Brain pericyte (primary cell): Measurements from ENCODE around the gene ANAPC7.
"Not testable (repeated sequence)": the region's sequence is repeated elsewhere in the genome, so short reads cannot be mapped to it uniquely, and the experiment has no call there.

Experiments
- DNase-seq: peaks from one replicate; pipeline ENCODE4 v3.0.0-alpha.2; 2012; ENCODE audit warnings: low read depth, low spot score

Gene ANAPC7, protein sequence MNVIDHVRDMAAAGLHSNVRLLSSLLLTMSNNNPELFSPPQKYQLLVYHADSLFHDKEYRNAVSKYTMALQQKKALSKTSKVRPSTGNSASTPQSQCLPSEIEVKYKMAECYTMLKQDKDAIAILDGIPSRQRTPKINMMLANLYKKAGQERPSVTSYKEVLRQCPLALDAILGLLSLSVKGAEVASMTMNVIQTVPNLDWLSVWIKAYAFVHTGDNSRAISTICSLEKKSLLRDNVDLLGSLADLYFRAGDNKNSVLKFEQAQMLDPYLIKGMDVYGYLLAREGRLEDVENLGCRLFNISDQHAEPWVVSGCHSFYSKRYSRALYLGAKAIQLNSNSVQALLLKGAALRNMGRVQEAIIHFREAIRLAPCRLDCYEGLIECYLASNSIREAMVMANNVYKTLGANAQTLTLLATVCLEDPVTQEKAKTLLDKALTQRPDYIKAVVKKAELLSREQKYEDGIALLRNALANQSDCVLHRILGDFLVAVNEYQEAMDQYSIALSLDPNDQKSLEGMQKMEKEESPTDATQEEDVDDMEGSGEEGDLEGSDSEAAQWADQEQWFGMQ

GRCh38 chr12:110403146-110403975, at the start of gene ANAPC7:
TSS of gene ANAPC7 (minus strand) at chr12:110403708. CDS start at chr12:110403627, 81 bp downstream.
- peak; percentile 69 for DNase-seq

- no peak for DNase-seq
These were observed 47.8 kb upstream of the ANAPC7 start for GRCh38 chr12:110451263-110451662.

DNA sequence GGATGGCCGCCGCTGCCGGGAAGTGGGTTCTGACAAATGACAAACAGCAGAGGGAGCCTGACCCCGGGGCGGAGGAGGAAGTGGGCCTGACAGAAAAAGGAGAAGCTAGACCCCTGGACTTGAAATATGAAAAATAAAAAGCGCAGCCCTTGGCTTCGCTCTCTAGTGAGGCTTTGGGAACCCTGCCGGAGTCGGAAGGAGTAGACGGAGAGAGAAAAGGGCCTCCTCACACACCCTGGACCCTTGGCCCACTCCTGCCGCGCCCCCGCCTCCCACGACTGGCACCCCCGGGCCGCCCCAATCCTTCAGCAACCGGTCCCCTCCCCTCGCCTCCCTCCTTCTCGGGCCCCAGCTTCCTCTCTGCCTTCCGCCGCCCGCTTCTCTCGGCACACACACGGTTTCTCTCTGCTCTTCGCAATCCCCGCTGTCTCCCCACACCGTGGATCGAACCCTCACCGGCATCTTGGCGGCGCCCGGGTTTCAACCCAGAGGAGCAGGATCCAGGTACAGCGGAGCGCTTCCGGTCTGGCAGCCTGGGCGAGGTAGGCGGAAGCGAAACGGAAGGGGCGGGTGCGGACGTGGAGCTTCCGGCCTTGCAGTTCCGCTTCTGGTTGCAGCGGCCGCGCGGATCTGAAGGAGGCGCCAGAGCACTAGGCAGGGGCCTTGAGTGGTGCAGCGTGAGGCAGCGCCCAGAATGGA, 46.4 kb upstream of the ANAPC7 start, which contains the start of gene ARPC3:
TSS of gene ARPC3 (minus strand) at position 539 of the 699 bp plus-strand sequence. CDS start at position 462, 77 bp downstream.
- DNase-seq = peak; percentile 79

GRCh38 chr12:110444455-110444854, 40.9 kb upstream of the ANAPC7 start:
- no peak for DNase-seq

DNA sequence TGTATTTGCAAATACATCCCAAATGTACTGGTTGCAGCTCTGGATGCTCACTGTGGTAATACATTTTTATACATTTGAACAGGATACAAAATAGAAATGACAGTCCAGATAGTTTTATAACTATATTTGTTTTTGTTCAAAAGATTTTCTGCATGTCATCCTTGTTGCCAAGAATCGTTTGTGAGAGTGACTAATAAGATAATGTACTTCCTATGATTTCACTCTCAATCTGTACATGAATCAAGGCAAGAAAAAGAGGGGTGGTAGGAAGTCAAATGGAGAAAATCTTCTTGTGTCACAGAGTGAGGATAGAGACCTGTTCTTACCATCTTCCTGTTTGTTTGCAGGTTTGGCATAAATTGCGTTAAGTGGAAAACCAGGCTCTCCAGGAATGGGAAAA, 32.7 kb upstream of the ANAPC7 start:
- no peak for DNase-seq

GRCh38 chr12:110431957-110432587, 28.6 kb upstream of the ANAPC7 start:
- DNase-seq = no peak

- DNase-seq = not testable (repeated sequence)
These were observed 26.2 kb upstream of the ANAPC7 start for GRCh38 chr12:110429676-110430075.

DNA sequence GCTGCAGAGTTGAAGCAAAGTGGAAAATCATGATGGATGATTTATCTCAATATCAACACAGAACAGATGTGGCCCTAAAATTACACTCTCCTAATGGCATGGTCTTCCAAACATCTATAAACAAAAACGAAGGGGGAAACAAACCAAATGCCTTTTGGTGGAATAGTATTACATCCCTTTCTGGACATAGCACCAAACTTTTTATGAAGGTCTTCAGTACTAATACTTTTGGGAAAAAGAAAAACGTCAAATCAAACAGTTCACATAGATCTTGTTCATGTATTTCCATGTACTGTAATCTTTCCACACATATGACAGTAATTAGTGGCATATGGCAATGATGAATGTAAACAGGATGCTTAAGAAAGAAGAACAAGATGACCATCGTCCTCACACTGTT, 22.9 kb upstream of the ANAPC7 start:
- no peak for DNase-seq

GRCh38 chr12:110424237-110424636, 20.7 kb upstream of the ANAPC7 start:
- DNase-seq = no peak

DNA sequence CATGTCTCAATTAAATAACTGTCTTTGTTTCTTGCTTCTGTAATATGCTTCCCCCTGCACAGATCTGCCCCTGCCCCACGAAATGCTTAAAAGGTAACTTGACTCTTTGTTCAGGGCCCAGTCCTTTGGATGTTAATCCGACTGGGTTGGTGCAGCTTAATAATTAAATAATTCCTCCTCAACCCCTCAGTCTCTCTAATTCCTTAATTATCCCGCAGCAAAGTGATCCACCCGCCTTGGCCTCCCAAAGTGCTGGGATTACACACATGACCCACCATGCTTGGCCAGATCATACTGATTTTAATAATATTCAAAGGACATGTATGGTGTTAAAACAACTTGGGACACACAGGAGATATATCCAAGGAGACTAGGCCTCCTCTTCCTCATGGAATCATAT, 18.2 kb upstream of the ANAPC7 start:
- no peak for DNase-seq

DNA sequence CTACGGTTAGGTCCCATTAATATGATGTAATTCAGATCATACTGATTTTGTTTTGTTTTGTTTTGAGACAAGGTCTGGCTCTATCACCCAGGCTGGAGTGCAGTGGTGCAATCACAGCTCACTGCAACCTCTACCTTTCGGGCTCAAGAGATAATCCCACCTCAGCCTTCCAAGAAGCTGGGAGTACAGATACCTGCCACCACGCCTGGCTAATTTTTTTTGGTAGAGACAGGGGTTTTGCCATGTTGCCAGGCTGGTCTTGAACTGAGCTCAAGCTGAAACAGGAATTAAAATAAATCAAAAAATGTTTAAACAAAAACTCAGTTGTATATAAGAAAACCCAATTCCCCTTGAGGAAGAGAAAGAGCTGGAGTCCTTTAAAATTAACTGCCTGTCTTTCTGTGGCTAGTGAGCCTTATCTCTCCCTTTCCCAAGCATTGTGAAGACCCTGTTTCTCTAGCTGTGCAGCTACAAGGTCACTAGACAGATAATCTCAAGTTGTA, 17.7 kb upstream of the ANAPC7 start:
- DNase-seq = no peak

GRCh38 chr12:110420644-110421043, 17.1 kb upstream of the ANAPC7 start:
- not testable (repeated sequence) for DNase-seq

- DNase-seq = not testable (repeated sequence)
These were observed 13.6 kb upstream of the ANAPC7 start for GRCh38 chr12:110417113-110417512.

DNA sequence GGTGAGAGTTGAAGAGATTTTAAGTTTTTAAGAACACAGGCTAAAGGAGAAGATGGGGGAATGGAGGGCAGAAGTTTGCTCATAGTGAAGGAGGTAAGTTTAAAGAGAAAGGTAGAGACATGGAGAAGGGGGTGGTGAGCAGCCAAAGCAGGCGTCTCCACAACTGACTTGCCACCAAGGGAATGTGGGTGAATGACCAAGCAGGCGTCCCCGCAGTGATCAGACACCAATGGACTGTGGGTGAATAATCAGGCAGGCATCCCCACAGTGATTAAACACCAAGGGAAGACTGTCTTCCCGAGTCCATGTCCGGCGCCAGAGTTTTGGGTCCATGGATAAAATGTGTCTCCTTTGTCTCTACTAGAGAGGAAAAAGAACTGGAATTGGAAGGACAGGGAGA, 6.6 kb upstream of the ANAPC7 start:
- not testable (repeated sequence) for DNase-seq

GRCh38 chr12:110405126-110405662, 1.7 kb upstream of the ANAPC7 start:
- DNase-seq = not testable (repeated sequence)

DNA sequence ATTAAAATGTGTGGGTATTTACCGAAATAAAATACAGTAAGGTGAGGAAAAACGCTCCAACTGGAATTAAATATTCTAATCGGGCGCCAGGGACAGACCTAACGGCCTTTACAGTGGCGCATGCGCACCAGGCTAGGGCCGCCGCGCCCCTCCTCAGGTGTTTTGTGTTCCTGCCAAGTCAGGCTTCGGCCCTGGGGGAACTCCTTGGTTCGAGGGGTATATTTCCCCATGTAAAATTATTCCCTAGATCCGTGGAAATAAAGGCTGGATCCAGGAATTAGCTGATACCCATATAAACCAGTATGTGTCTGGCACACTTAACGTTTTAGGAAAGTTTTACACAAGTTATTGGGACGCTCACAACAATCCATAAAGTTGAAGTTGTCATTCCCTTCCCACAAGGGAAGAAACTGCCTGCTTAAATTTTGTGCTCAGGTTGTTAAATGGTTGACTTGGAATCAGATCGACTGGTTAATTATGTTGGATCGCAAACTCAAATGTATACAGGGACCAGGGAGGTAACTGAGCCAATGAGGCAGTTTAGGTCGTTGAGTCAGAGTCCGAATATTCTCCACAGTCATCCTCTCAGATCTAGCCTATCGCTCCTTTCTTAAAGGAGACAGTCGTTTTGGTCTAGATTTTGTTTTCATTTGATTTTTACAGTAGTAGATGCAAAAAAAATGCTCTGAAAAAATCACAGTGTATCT, 621 bp upstream of the ANAPC7 start:
- DNase-seq = peak; percentile 27

GRCh38 chr12:110382683-110383082, 20.8 kb downstream of the ANAPC7 start:
- no peak for DNase-seq

DNA sequence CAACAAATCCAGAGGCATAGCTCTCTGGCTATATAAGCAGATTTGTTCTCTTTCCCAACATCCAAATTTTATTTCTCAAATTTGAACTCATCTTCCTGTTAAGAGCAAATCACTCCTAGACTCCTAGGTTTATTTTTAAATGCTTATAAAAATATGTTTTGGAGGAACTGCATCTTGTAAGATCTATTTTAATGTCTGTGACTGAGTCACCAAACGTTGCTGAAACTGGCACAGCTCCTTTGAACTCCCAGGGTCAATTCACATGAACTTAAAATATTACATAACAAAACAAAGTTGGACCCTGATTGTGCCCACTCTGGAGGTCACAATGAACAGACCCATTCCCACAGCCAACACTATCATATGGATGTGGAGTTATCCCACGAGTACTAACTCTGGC, 23.9 kb downstream of the ANAPC7 start:
- no peak for DNase-seq

GRCh38 chr12:110379197-110379596, 24.3 kb downstream of the ANAPC7 start:
- no peak for DNase-seq
